Kidney (tissue), 14 donors: ENCODE measurements around the gene LRIT1. TPM values are rescaled to one million over a fixed set of nuclear protein-coding genes. Genes with fewer than 3 reads are reported as not detected.

Experiments used
- DNase-seq, 5 donors: peaks; one replicate each; pipeline ENCODE4 v3.0.0-alpha.2; 2013 to 2020
- FAIRE-seq: peaks from 2 replicates; lab custom pipeline; 2012; peaks lifted over from hg19 to GRCh38; lab: Jason Lieb, UNC
- H3K27ac ChIP-seq, 2 donors: one replicate each; pipeline ENCODE4 v1.7.0; 2013; ENCODE audit warnings: low read depth in 2 of 2, low read length in 2 of 2, inconsistent platforms in 1 of 2
- H3K27me3 ChIP-seq: one replicate; pipeline ENCODE4 v1.7.1; 2013; ENCODE audit warnings: low read length, inconsistent platforms; ENCODE audit not compliant: control insufficient read depth, insufficient read depth
- H3K36me3 ChIP-seq, 3 donors: one replicate each; pipeline versions ENCODE4 v1.7.0 to v1.7.1; 2013; ENCODE audit warnings: low read length in 3 of 3, control low read depth in 1 of 3, inconsistent platforms in 1 of 3; ENCODE audit not compliant: insufficient read depth in 3 of 3, control insufficient read depth in 2 of 3
- H3K4me1 ChIP-seq, 3 donors: one replicate each; pipeline versions ENCODE4 v1.7.0 to v1.7.1; 2013; ENCODE audit warnings: low read length in 3 of 3, inconsistent platforms in 1 of 3, low read depth in 1 of 3; ENCODE audit not compliant: control insufficient read depth in 2 of 3, insufficient read depth in 2 of 3
- H3K4me3 ChIP-seq, 3 donors: one replicate each; pipeline versions ENCODE4 v1.7.0 to v1.8.1; 2013; ENCODE audit warnings: low read length in 3 of 3, control low read depth in 1 of 3, inconsistent platforms in 1 of 3
- H3K9ac ChIP-seq, 3 donors: one replicate each; pipeline versions ENCODE4 v1.7.0 to v1.7.1; 2013; ENCODE audit warnings: low read length in 3 of 3, control low read depth in 1 of 3, inconsistent platforms in 1 of 3
- H3K9me3 ChIP-seq, 3 donors: one replicate each; pipeline versions ENCODE4 v1.7.0 to v1.7.1; 2013; ENCODE audit warnings: low read length in 3 of 3, control low read depth in 1 of 3, inconsistent platforms in 1 of 3; ENCODE audit not compliant: control insufficient read depth in 2 of 3, insufficient read depth in 1 of 3
- intact Hi-C: fragments of 100-400 bp; cut with DNase I; formaldehyde crosslinking; loops from one replicate; pipeline ENCODE4 v1.11.1; 2022
- polyA plus RNA-seq: library from polyadenylated mRNA; stranded (reverse); fragments of 350-450 nt; fragmentation: Illumina TruSeq; extraction: RNeasy Lipid Tissue Mini Kit (QIAGEN cat#74804); gene quantifications from one replicate; pipeline ENCODE4 v1.2.3, GENCODE V29; 2014; ENCODE audit warnings: low read depth, low replicate concordance; ENCODE audit not compliant: insufficient read depth
- total RNA-seq: library from RNA; stranded (reverse); fragmentation: NEBNext Ultra II Directional; extraction: Animal tissue kit (Norgen Biotek cat#: 25700); gene quantifications from one replicate; pipeline ENCODE4 v1.2.1, GENCODE V29; 2021
- TF ChIP-seq, protein P1 (sequence below): IDR thresholded peaks from 3 replicates; pipeline ENCODE4 v1.5.1; 2012; ENCODE audit warnings: mild to moderate bottlenecking, moderate library complexity, borderline replicate concordance; ENCODE audit not compliant: insufficient read depth; ENCODE audit errors: extremely low read depth
- donor health status: control.
- donor health status: control.
- donor health status: control.
- donor health status: control.
- donor health status: control.
- donor health status: DM: yes; HTN: yes; CAD: no.
- donor health status: Normal renal cell carcinoma (clear cell type).

Gene LRIT1
- total and polyA plus RNA-seq, 2 donors from 2014 or later: not detected

DNA sequence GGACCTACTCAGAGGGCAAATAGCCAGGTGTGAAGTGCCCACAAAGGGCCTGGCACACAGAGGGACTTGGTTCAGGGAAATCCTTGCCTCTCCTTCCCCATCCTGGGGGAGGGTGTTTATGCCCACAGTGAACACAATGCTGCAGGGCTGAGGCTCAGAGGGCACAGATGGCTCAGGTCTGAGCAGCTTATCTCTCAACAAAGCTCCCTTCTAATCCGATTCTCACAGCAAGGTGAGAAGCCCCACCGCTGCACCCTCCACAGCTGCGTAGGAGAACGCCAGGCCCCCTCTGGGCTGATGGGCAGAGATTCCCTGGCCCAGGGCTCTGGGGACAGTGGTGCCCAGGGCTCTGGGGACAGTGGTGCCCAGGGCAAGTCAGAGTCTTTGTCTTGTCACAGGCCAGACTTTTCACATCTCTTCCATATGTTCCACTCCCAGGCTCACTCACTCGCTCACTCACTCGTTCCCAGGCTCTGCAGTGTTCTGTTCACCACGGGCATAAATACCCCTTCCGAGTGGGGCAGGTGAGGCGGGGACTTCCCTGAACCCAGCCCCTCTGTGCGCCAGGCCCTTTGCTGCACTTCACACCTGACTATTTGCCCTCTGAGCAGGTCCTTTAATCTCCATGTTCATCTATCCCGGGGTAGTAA is 55.7 kb downstream of the LRIT1 start:
- FAIRE-seq (no peak), DNase-seq (no peak)
- TF ChIP-seq, protein P1, sequence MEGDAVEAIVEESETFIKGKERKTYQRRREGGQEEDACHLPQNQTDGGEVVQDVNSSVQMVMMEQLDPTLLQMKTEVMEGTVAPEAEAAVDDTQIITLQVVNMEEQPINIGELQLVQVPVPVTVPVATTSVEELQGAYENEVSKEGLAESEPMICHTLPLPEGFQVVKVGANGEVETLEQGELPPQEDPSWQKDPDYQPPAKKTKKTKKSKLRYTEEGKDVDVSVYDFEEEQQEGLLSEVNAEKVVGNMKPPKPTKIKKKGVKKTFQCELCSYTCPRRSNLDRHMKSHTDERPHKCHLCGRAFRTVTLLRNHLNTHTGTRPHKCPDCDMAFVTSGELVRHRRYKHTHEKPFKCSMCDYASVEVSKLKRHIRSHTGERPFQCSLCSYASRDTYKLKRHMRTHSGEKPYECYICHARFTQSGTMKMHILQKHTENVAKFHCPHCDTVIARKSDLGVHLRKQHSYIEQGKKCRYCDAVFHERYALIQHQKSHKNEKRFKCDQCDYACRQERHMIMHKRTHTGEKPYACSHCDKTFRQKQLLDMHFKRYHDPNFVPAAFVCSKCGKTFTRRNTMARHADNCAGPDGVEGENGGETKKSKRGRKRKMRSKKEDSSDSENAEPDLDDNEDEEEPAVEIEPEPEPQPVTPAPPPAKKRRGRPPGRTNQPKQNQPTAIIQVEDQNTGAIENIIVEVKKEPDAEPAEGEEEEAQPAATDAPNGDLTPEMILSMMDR: no peak
- peaks cover 0 to 4% (median 0%) of the 10 kb centered on the region in 3 donors for H3K9me3 ChIP-seq
- no peak overlapping the region for H3K9ac ChIP-seq
- no peak overlapping the region for H3K4me3 ChIP-seq
- H3K27ac ChIP-seq: no peak overlapping the region
- no peaks in the 10 kb centered on the region for H3K27me3 ChIP-seq
- intact Hi-C loops: no loop called here
- H3K4me1 ChIP-seq: no peaks in the 10 kb centered on the region
- H3K36me3 ChIP-seq: no peaks in the 10 kb centered on the region

DNA sequence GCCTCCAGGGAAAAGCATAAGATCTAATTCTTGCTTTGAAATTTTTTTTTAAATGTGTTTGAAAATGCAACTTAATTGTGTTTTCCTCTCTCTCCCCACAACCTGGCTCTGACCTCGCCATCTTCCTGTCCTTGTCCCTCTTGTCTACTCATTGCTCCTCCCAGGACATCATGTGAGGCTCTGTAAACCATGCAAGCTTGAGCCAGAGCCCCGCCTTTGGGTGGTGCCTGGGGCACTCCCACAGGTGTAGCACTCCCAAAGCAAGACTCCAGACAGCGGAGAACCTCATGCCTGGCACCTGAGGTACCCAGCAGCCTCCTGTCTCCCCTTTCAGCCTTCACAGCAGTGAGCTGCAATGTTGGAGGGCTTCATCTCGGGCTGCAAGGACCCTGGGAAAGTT is 56.8 kb downstream of the LRIT1 start:
- no peak for DNase-seq
- Histone ChIP-seq H3K36me3 (no peaks in the 10 kb centered on the region), H3K4me1 (no peaks in the 10 kb centered on the region), H3K27ac (no peak overlapping the region), H3K9ac (no peak overlapping the region), H3K27me3 (no peaks in the 10 kb centered on the region), H3K4me3 (no peak overlapping the region), H3K9me3 (peaks cover 0 to 4% (median 0%) of the 10 kb centered on the region in 3 donors)
- TF ChIP-seq, protein P1: no peak
- no peak for FAIRE-seq
- intact Hi-C loops: no loop called here

DNA sequence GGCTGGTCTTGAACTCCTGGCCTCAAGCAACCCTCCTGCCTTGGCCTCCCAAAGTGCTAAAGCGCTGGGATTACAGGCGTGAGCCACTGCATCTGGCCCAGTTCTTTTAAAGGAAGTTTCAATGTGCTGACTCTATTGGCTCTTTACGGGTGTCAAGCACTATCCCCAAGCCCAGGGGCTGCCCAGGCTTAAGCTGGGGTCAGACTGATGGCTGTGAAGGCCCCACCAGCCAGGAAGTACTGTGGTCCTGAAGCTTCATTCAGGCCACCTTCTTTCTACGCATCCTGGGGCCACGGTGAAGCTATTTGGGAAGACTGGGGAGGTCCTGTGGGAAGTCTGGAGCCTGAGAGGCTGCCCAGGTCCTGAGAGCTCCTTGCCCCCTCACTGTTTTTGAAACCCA is 59.7 kb downstream of the LRIT1 start:
- no peak overlapping the region for H3K9ac ChIP-seq
- FAIRE-seq (no peak), DNase-seq (no peak)
- H3K27ac ChIP-seq: no peak overlapping the region
- H3K4me1 ChIP-seq: peaks cover 0 to 2% (median 0%) of the 10 kb centered on the region in 3 donors
- peaks cover 0 to under 1% (median 0%) of the 10 kb centered on the region in 3 donors for H3K9me3 ChIP-seq
- no peaks in the 10 kb centered on the region for H3K36me3 ChIP-seq
- no peak overlapping the region for H3K4me3 ChIP-seq
- TF ChIP-seq, protein P1: no peak
- no peaks in the 10 kb centered on the region for H3K27me3 ChIP-seq
- intact Hi-C loops: no loop called here

Other genes with a start within 250 kb of the LRIT1 start
- 134 TPM for gene GHITM, start 102.0 kb downstream of the LRIT1 start, total RNA-seq
- 376 TPM for gene GHITM, start 102.0 kb downstream of the LRIT1 start, polyA plus RNA-seq
- 0.44 TPM for gene GPR15LG, start 67.7 kb downstream of the LRIT1 start, total RNA-seq
- not detected for gene GPR15LG, start 67.7 kb downstream of the LRIT1 start, polyA plus RNA-seq
- 1.1 TPM for gene CDHR1, start 47.0 kb downstream of the LRIT1 start, total RNA-seq
- 0.47 TPM for gene CDHR1, start 47.0 kb downstream of the LRIT1 start, polyA plus RNA-seq
- not detected for gene LRIT2, start 16.0 kb downstream of the LRIT1 start, total RNA-seq
- gene LRIT2, start 16.0 kb downstream of the LRIT1 start, polyA plus RNA-seq: not detected
- not detected for gene RGR, start 3.5 kb upstream of the LRIT1 start, total RNA-seq
- gene RGR, start 3.5 kb upstream of the LRIT1 start, polyA plus RNA-seq: not detected
- gene CCSER2, start 87.0 kb upstream of the LRIT1 start, total RNA-seq: 46.4 TPM
- gene CCSER2, start 87.0 kb upstream of the LRIT1 start, polyA plus RNA-seq: 12.6 TPM